HG03025 (cell line): ENCODE data around the gene SHISA6.
"Not testable (repeated sequence)": the region's sequence is repeated elsewhere in the genome, so short reads cannot be mapped to it uniquely, and the experiment has no call there.

ENCODE experiments used
- ATAC-seq: cut with Tn5 transposase; IDR thresholded peaks from one replicate; pipeline ENCODE4 v1.9.1; 2021; ENCODE audit warnings: mild to moderate bottlenecking, moderate library complexity; ENCODE audit not compliant: unreplicated experiment, low FRiP score

Gene SHISA6

GRCh38 chr17:11301874-11302273 lies 60.9 kb downstream of the SHISA6 start:
- ATAC-seq = not testable (repeated sequence)

- ATAC-seq = no peak
Observed at GRCh38 chr17:11302401-11303186, 61.6 kb downstream of the SHISA6 start.

- no peak for ATAC-seq
Observed at GRCh38 chr17:11303773-11304394, 62.9 kb downstream of the SHISA6 start.

- ATAC-seq = no peak
Observed at GRCh38 chr17:11304568-11304967, 63.6 kb downstream of the SHISA6 start.

GRCh38 chr17:11305524-11305923 lies 64.5 kb downstream of the SHISA6 start:
- ATAC-seq = no peak

- ATAC-seq = no peak
Observed at GRCh38 chr17:11308531-11308930, 67.5 kb downstream of the SHISA6 start.

- ATAC-seq = no peak
Observed at GRCh38 chr17:11309033-11309432, 68.0 kb downstream of the SHISA6 start.

GRCh38 chr17:11309850-11310249 lies 68.8 kb downstream of the SHISA6 start:
- no peak for ATAC-seq

- ATAC-seq = not testable (repeated sequence)
Observed at GRCh38 chr17:11316451-11316850, 75.4 kb downstream of the SHISA6 start.

GRCh38 chr17:11318207-11318606 lies 77.2 kb downstream of the SHISA6 start:
- ATAC-seq = no peak

GRCh38 chr17:11319894-11320293 lies 78.9 kb downstream of the SHISA6 start:
- no peak for ATAC-seq

- ATAC-seq = no peak
Observed at GRCh38 chr17:11324021-11324420, 83.0 kb downstream of the SHISA6 start.

- no peak for ATAC-seq
Observed at GRCh38 chr17:11324846-11325420, 83.9 kb downstream of the SHISA6 start.

GRCh38 chr17:11326492-11326891 lies 85.5 kb downstream of the SHISA6 start:
- no peak for ATAC-seq

GRCh38 chr17:11328770-11329169 lies 87.8 kb downstream of the SHISA6 start:
- ATAC-seq = no peak

- ATAC-seq = no peak
Observed at GRCh38 chr17:11330006-11330405, 89.0 kb downstream of the SHISA6 start.

- ATAC-seq = no peak
Observed at GRCh38 chr17:11330826-11331225, 89.8 kb downstream of the SHISA6 start.

GRCh38 chr17:11331547-11332513 lies 90.8 kb downstream of the SHISA6 start:
- no peak for ATAC-seq

- no peak for ATAC-seq
Observed at GRCh38 chr17:11332706-11333105, 91.7 kb downstream of the SHISA6 start.

GRCh38 chr17:11334493-11334892 lies 93.5 kb downstream of the SHISA6 start:
- no peak for ATAC-seq

GRCh38 chr17:11336290-11336689 lies 95.3 kb downstream of the SHISA6 start:
- no peak for ATAC-seq
